Activated T-helper 1 cell treated with anti-CD3 and anti-CD28 coated beads, Interleukin-2, amount 50 U/mL, for 16 hours (primary cell): Measurements from ENCODE around the gene ZNF439.
A peak's percentile ranks its signal among the peaks of the same experiment; 100 is the strongest.
"Not testable (repeated sequence)": the region's sequence is repeated elsewhere in the genome, so short reads cannot be mapped to it uniquely, and the experiment has no call there.

Source experiments
- DNase-seq, 2 donors: peaks; one replicate each; pipeline ENCODE4 v3.0.0-alpha.2; 2020; ENCODE audit warnings: low read depth in 1 of 2, low spot score in 1 of 2

Gene ZNF439

GRCh38 chr19:11848594-11849469 lies at the start of gene ZNF439:
TSS of gene ZNF439 (plus strand) at chr19:11848726. CDS start at chr19:11848868, 142 bp downstream.
- peak; percentile 63 to 81 for DNase-seq

- DNase-seq: no peak
These were observed 42.0 kb upstream of the ZNF439 start for GRCh38 chr19:11806354-11807098.

- no peak for DNase-seq
These were observed 41.5 kb upstream of the ZNF439 start for GRCh38 chr19:11807099-11807380.

GRCh38 chr19:11813703-11814028 lies 34.9 kb upstream of the ZNF439 start:
- no peak for DNase-seq

- DNase-seq: peak; percentile 68 to 70
These were observed 34.4 kb upstream of the ZNF439 start, which contains the start of gene ZNF440 for GRCh38 chr19:11814029-11814699. TSS of gene ZNF440 (plus strand) at chr19:11814273. CDS start at chr19:11814448, 175 bp downstream.

- no peak for DNase-seq
These were observed 33.9 kb upstream of the ZNF439 start for GRCh38 chr19:11814700-11815035.

GRCh38 chr19:11821474-11822109 lies 26.9 kb upstream of the ZNF439 start:
- DNase-seq: no peak

- DNase-seq: not testable (repeated sequence)
These were observed 19.3 kb upstream of the ZNF439 start for GRCh38 chr19:11828957-11829876.

GRCh38 chr19:11832253-11832912 lies 16.1 kb upstream of the ZNF439 start:
- no peak for DNase-seq

GRCh38 chr19:11833541-11833940 lies 15.0 kb upstream of the ZNF439 start:
- DNase-seq: no peak

- not testable (repeated sequence) for DNase-seq
These were observed 12.9 kb upstream of the ZNF439 start for GRCh38 chr19:11835626-11836066.

- DNase-seq: no peak
These were observed 4.8 kb upstream of the ZNF439 start for GRCh38 chr19:11843722-11844121.

GRCh38 chr19:11847615-11848014 lies 911 bp upstream of the ZNF439 start:
- not testable (repeated sequence) for DNase-seq

- no peak for DNase-seq
These were observed 329 bp upstream of the ZNF439 start for GRCh38 chr19:11848200-11848593.

- not testable (repeated sequence) for DNase-seq
These were observed 1.8 kb downstream of the ZNF439 start for GRCh38 chr19:11850289-11850688.

- no peak for DNase-seq
These were observed 4.8 kb downstream of the ZNF439 start for GRCh38 chr19:11853358-11853757.

GRCh38 chr19:11856596-11857250 lies 8.2 kb downstream of the ZNF439 start:
- no peak for DNase-seq

GRCh38 chr19:11860721-11861120 lies 12.2 kb downstream of the ZNF439 start:
- no peak for DNase-seq

GRCh38 chr19:11861301-11861700 lies 12.8 kb downstream of the ZNF439 start:
- DNase-seq: no peak
